HG03064 (cell line): Measurements from ENCODE around the gene UBAC2.

ENCODE experiments used
- ATAC-seq: cut with Tn5 transposase; IDR thresholded peaks from one replicate; pipeline ENCODE4 v1.9.1; 2021; ENCODE audit warnings: low read depth; ENCODE audit not compliant: unreplicated experiment

Gene UBAC2

DNA sequence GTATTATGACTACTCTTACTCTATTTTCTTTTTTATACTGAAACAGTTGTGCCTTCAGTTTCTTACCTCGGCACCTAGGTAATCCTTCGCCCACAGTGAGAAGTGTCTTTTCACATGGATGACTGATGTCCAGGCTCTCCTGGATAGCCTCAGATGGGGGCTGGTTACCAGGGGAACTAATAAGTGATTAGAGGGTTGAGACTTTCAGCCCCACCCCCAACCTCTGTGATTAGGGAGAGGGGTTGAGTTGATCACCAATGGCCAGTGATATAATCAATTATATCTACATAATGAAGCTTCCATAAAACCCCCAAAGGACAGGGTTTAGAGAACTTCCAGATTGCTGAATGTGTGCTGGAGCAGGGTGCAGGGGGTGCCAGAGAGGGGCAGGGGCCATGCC lies 149.5 kb downstream of the UBAC2 start:
- no peak for ATAC-seq

DNA sequence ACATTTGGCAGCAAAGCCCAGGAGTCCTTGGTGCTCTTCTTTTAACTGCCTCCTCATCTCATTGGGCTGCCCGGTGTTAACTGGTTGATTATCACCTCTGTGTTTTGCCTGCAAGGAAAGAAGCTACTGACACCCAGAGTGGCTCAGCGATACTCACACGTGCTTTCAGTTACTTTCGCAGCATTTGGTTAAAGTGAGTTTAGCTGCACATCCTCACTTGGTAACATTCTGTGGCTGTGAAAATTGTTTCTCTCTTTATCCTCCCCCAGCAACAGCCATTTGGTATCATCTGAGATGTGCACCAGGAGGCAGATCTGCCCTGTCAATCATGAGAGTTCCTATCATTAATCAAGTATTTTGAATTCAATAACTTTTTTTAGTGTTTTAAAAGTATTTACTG lies 151.1 kb downstream of the UBAC2 start:
- no peak for ATAC-seq

GRCh38 chr13:99352351-99353245 lies 151.9 kb downstream of the UBAC2 start:
- ATAC-seq, result no peak

GRCh38 chr13:99353246-99353600 lies 152.6 kb downstream of the UBAC2 start:
- ATAC-seq, result no peak

- ATAC-seq, result no peak
These were observed 153.2 kb downstream of the UBAC2 start for GRCh38 chr13:99353836-99354235.

GRCh38 chr13:99354371-99354951 lies 153.8 kb downstream of the UBAC2 start:
- no peak for ATAC-seq

GRCh38 chr13:99355267-99356011 lies 154.8 kb downstream of the UBAC2 start:
- no peak for ATAC-seq

DNA sequence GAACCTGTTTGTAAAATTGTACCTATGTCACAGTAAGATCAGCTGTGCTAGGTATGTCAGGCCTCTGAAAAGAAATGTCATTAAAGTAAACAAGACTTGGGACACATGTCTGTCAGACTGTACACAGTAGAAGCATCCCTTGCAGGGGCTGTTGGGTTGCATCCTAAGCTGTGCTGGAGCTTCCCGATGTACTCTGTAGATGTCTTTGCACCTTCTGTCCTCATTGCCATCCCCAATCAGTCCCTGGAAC lies 155.3 kb downstream of the UBAC2 start:
- no peak for ATAC-seq

DNA sequence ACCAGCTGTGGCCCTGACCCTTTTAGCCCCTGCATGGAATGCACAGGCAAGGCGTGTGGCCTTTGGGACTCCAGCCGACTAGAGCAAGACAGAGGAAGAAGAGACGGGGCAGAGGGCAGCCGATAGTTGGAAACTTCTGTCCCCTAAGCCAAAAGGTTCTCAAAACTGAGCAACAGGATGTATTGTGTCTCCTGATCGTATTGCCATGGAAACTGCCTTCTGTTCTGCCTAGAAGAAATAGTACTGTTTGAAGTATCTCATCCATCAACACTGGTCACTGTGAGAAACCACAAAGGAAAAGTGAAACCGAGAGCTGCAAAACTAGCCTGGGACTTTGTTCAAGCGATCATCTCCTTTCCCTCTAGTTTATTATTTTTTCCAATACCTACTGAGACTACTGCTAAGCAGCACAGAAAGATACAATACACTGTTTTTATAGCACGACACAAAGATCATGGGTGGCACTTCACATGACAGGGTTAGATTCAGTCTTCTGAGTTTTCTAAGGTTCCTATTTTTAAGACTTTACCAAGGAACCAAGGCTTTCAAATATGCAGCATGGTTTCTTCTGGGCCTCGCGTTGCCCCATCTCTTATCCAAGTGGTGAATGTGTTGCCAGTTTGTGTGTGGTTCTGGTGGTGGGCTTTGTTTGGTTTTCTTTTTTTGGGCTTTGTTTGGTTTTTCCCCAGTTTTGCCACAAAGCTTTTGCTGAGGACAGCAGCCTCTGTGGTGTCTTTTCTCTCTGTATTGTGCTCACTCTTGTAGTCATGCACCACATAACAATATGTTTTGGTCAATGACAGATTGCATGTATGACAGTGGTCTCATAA lies 155.8 kb downstream of the UBAC2 start:
- peak; percentile 49 for ATAC-seq

- peak; percentile 26 for ATAC-seq
These were observed 156.5 kb downstream of the UBAC2 start for GRCh38 chr13:99357131-99357596.

GRCh38 chr13:99357941-99358340 lies 157.3 kb downstream of the UBAC2 start:
- no peak for ATAC-seq

GRCh38 chr13:99359528-99359927 lies 158.9 kb downstream of the UBAC2 start:
- no peak for ATAC-seq

DNA sequence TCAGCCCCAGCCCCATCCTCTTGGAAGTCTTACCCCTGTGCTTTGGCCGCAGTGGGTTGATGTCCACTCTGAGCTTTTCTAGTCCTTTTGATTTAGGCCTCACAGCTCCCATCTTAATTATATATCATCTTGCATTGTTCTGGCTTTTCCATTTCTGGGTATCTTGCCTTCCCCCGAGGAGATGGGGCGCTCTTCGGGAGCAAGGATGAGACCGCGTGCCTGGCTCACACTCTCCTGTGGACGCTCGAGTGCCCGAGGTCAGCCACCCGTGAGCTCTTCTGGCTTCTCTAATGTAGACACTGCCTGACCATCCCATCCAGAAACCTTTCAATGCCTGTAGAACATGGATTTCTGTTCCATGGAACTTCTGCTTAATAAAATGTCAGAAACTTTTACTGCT lies 160.0 kb downstream of the UBAC2 start:
- no peak for ATAC-seq

GRCh38 chr13:99361197-99361596 lies 160.5 kb downstream of the UBAC2 start:
- ATAC-seq, result no peak

DNA sequence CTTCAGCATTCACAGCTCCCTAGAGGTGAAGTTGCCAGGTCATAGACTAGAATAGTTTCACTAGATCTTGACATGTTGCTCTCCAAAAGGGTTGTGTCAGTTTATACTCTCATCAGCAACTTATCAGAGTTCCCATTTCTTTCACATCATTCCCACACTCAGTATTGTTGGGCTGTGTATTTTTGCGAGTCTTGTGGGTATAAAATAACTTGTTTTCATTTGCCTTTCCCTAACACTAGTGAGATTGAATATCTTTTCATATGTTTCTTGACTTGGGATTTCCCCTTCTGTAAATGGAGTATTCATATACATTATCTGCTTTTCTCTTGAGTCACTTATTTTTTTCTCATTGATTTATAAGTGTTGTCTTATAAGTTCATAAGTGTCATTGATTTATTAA lies 161.7 kb downstream of the UBAC2 start:
- ATAC-seq, result no peak

- ATAC-seq, result no peak
These were observed 162.7 kb downstream of the UBAC2 start for GRCh38 chr13:99363391-99363790.

DNA sequence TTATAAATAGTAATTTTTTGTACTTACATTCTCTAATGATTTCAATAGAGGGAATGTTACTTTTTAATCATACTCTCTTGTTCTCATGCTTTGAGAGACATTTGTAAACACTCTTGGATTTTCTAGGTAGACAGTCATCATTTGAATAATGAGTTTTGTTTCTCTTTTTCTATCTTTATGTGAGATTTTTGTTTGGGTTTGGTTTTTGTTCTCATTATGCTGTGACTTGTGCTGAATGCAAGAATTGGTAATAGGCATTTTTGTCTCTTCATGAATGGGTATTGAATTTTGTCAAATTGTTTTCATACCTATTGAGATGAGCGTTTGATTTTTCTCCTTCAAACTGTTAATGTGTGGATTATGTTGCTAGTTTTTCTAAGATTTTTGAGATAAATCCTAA lies 163.3 kb downstream of the UBAC2 start:
- no peak for ATAC-seq

- no peak for ATAC-seq
These were observed 165.7 kb downstream of the UBAC2 start for GRCh38 chr13:99366075-99366987.

- no peak for ATAC-seq
These were observed 166.5 kb downstream of the UBAC2 start for GRCh38 chr13:99367106-99367616.
